ENCODE measurements around the gene EXOC3L4.

DNA sequence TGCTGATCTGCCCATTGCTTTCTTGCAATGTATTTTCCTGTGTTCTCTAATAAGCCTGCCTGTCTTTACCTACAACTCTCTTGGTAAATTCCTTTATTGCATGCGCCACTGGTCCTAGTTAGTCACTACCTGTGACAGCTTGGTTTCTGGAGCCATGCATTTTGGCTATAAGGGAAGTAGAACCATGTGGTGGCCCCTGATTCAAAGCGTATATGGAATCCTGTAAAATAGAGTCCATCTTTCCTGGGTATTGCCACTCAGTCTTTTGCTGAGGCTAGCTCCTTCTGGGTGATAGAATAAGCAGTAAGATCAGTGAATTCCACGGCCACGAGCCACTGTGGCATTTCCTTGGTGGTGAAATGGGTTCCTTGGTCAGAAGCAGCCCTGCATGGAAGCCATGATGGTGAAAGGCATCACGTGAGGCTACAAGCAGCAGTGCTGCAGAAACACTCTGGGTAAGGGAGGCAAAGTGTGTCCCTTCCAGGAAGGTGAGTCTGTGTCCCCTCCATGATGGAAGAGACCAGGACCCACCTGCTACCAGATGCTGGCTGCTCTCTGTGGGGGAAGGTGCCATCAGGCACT, 48.3 kb downstream of the EXOC3L4 start:
- TF ChIP-seq GATA3 (IDR thresholded peaks at IDR 0.05; ENCODE audit: low read depth, low read length): no peak
- no peak for TF ChIP-seq GATA2 (IDR thresholded peaks at IDR 0.05; ENCODE audit: low read depth, low read length)

Measured in SH-SY5Y (cell line).